Measurements from ENCODE around the gene VENTX. TPM values are rescaled to one million over a fixed set of nuclear protein-coding genes. Genes with fewer than 3 reads are reported as not detected.
A peak's percentile ranks its signal among the peaks of the same experiment; 100 is the strongest.

The VENTX gene
- total RNA-seq, 1 experiment from 2014 or later, result not detected

GRCh38 chr10:133246236-133246626, 8.6 kb downstream of the VENTX start:
- RAD21 ChIA-PET (ENCODE audit: low non-redundant PET in 1 of 2, low total read pairs in 2 of 2, uncharacterized antibody in 2 of 2, unreplicated experiment in 2 of 2), result no interaction called here
- ATAC-seq (no peak), DNase-seq (ENCODE audit: low read depth, low spot score) (no peak)
- H3K27me3 ChIP-seq (ENCODE audit: insufficient read depth, low read length), result no peaks in the 10 kb centered on the region
- no peaks in the 10 kb centered on the region for H3K9me3 ChIP-seq (ENCODE audit: control insufficient read depth in 1 of 2, insufficient read depth in 1 of 2, low read depth in 1 of 2, low read length in 2 of 2)
- no peaks in the 10 kb centered on the region for H3K9me2 ChIP-seq (ENCODE audit: insufficient read depth)
- no peaks in the 10 kb centered on the region for H3K79me2 ChIP-seq (ENCODE audit: insufficient read depth, low read length)
- no peak overlapping the region for H3K9ac ChIP-seq (ENCODE audit: low read length)
- H3K27ac ChIP-seq (ENCODE audit: low read depth, low read length), result no peak overlapping the region
- TF ChIP-seq EZH2phosphoT487 (IDR thresholded peaks at IDR 0.05; ENCODE audit: borderline replicate concordance) (no peak), CEBPB (IDR thresholded peaks at IDR 0.05; ENCODE audit: low read depth) (no peak), EGR1 (IDR thresholded peaks at IDR 0.05; ENCODE audit: low read depth) (no peak), ATF3 (IDR thresholded peaks at IDR 0.05) (no peak), ZFX (IDR thresholded peaks at IDR 0.05) (no peak), ELF1 (IDR thresholded peaks at IDR 0.05; ENCODE audit: borderline replicate concordance, low read depth) (no peak), SRF (IDR thresholded peaks at IDR 0.05; ENCODE audit: low read depth) (no peak), FOSL1 (IDR thresholded peaks at IDR 0.05; ENCODE audit: low read depth) (no peak), CBX3 (IDR thresholded peaks at IDR 0.05; ENCODE audit: low read depth) (no peak), SIN3A (IDR thresholded peaks at IDR 0.05; ENCODE audit: low read depth) (no peak), SP1 (IDR thresholded peaks at IDR 0.05; ENCODE audit: low read depth) (no peak), ZNF274 (IDR thresholded peaks at IDR 0.05; ENCODE audit: low read depth, low read length) (no peak), JUND (IDR thresholded peaks at IDR 0.05) (no peak), POLR2AphosphoS5 (IDR thresholded peaks at IDR 0.05; ENCODE audit: low read depth, low read length) (no peak), YY1 (IDR thresholded peaks at IDR 0.05; ENCODE audit: extremely low read depth, insufficient replicate concordance, low read depth, low read length) (no peak), TCF7L2 (IDR thresholded peaks at IDR 0.05; ENCODE audit: borderline replicate concordance, extremely low read depth, insufficient read depth, insufficient read length) (no peak), EZH2 (IDR thresholded peaks at IDR 0.05) (no peak), REST (IDR thresholded peaks at IDR 0.05; ENCODE audit: low read depth) (no peak)
- TF ChIP-seq, protein P1, sequence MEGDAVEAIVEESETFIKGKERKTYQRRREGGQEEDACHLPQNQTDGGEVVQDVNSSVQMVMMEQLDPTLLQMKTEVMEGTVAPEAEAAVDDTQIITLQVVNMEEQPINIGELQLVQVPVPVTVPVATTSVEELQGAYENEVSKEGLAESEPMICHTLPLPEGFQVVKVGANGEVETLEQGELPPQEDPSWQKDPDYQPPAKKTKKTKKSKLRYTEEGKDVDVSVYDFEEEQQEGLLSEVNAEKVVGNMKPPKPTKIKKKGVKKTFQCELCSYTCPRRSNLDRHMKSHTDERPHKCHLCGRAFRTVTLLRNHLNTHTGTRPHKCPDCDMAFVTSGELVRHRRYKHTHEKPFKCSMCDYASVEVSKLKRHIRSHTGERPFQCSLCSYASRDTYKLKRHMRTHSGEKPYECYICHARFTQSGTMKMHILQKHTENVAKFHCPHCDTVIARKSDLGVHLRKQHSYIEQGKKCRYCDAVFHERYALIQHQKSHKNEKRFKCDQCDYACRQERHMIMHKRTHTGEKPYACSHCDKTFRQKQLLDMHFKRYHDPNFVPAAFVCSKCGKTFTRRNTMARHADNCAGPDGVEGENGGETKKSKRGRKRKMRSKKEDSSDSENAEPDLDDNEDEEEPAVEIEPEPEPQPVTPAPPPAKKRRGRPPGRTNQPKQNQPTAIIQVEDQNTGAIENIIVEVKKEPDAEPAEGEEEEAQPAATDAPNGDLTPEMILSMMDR (IDR thresholded peaks at IDR 0.05 in 2 of 3, conservative IDR thresholded peaks at IDR 0.05 in 1 of 3; ENCODE audit: borderline replicate concordance in 1 of 3, insufficient read depth in 1 of 3, low read depth in 2 of 3, low read length in 2 of 3), result no peak
- TF ChIP-seq, protein P2, sequence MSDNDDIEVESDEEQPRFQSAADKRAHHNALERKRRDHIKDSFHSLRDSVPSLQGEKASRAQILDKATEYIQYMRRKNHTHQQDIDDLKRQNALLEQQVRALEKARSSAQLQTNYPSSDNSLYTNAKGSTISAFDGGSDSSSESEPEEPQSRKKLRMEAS (IDR thresholded peaks at IDR 0.05), result no peak
- intact Hi-C loops (cut with micrococcal nuclease), result no loop called here
- H3K4me1 ChIP-seq (ENCODE audit: control insufficient read depth in 1 of 2, insufficient read depth in 2 of 2, low read length in 2 of 2), result peaks cover 0 to 9% of the 10 kb centered on the region in 2 experiments; a peak in 1 of 4 replicates
- H3K4me2 ChIP-seq (ENCODE audit: low read length), result peak overlapping the region; percentile 25; the same call in 1 of the 2 replicates
- no peaks in the 10 kb centered on the region for H4K20me1 ChIP-seq (ENCODE audit: insufficient read depth)
- BruUV-seq (replicated peaks), result no TSS peak
- H3K4me3 ChIP-seq (replicated peaks in 1 of 2; ENCODE audit: low read depth in 1 of 2, low read length in 2 of 2), result no peak overlapping the region
- no peak overlapping the region for H2AFZ ChIP-seq (ENCODE audit: low read depth, low read length, poor library complexity, severe bottlenecking)
- no peaks in the 10 kb centered on the region for H3K36me3 ChIP-seq (ENCODE audit: control insufficient read depth in 1 of 2, insufficient read depth in 2 of 2, low read length in 2 of 2)
- POLR2A ChIA-PET, result interaction anchor here (1.5 kb wide), 1 partner anchor 11 kb away, joined by 3 read pairs; no protein-coding TSS in a partner anchor
- CTCF ChIA-PET, result no interaction called here

Measured in HCT116 (cell line).